K562 (cell line): ENCODE data around the gene MYMX. TPM values are rescaled to one million over a fixed set of nuclear protein-coding genes. Genes with fewer than 3 reads are reported as not detected.

Source experiments
- ATAC-seq: fragments of 200-7000 bp; cut with Tn5 transposase; 3 replicates; pipeline ENCODE4 v1.9.1; 2020; ENCODE audit warnings: moderate library complexity
- BruUV-seq: library from RNA; stranded (reverse); fragments of 400-500 nt; replicated peaks from 2 replicates; lab custom pipeline; 2021; lab: Mats Ljungman, UMichigan
- CTCF ChIA-PET: fragments of 300-600 bp; formaldehyde crosslinking; extraction: SDS; loops from one replicate; lab custom pipeline; 2021; ENCODE audit warnings: low intra/inter-chr PET ratio; lab: Yijun Ruan, JAX
- POLR2A ChIA-PET: fragments of 300-600, 350-650 bp; sonication (Branson Sonifier 250); formaldehyde crosslinking; extraction: SDS; loops from one replicate; lab custom pipeline; 2021; ENCODE audit warnings: antibody characterized with exemption, inconsistent platforms; lab: Yijun Ruan, JAX
- DNase-seq, 4 experiments: peaks; one replicate each; pipeline versions ENCODE4 v3.0.0 to v3.0.0-alpha.2; 2011 to 2018; ENCODE audit warnings: low spot score in 3 of 4, mixed read lengths in 3 of 4; ENCODE audit errors: extremely low read depth in 1 of 4
- FAIRE-seq: peaks from 2 replicates; lab custom pipeline; 2011; peaks lifted over from hg19 to GRCh38; lab: Jason Lieb, UNC
- H2AFZ ChIP-seq: 2 replicates; pipeline ENCODE4 v1.6.0; 2011; ENCODE audit warnings: low read depth, low read length, control low read depth, inconsistent platforms
- H3K27ac ChIP-seq: fragments of 200-600 bp; 3 replicates; pipeline ENCODE4 v1.8.0; 2011; ENCODE audit warnings: low read depth, mild to moderate bottlenecking, control low read depth, inconsistent platforms, low read length, moderate library complexity, mixed read lengths; ENCODE audit errors: extremely low read depth
- H3K27me3 ChIP-seq, 2 experiments: fragments of 300-600 bp in 1 of 2; 2 replicates in 1 of 2; 3 replicates in 1 of 2; pipeline versions ENCODE4 v1.6.0 to v1.8.0; 2011; ENCODE audit warnings: inconsistent platforms in 2 of 2, low read length in 2 of 2, mild to moderate bottlenecking in 1 of 2, mixed read lengths in 1 of 2, moderate library complexity in 1 of 2; ENCODE audit not compliant: control insufficient read depth in 2 of 2, insufficient read depth in 2 of 2
- H3K36me3 ChIP-seq: fragments of 300-600 bp; 3 replicates; pipeline ENCODE4 v1.8.0; 2011; ENCODE audit warnings: mild to moderate bottlenecking, low read length, inconsistent platforms; ENCODE audit not compliant: control insufficient read depth, insufficient read depth
- H3K4me1 ChIP-seq, 2 experiments: fragments of 200-600 bp in 1 of 2; replicated peaks in 1 of 2; 2 replicates in 1 of 2; 3 replicates in 1 of 2; pipeline versions ENCODE4 v1.5.1 to v1.8.0; 2011; ENCODE audit warnings: inconsistent platforms in 2 of 2, low read length in 2 of 2, mild to moderate bottlenecking in 1 of 2, mixed read lengths in 1 of 2, moderate library complexity in 1 of 2; ENCODE audit not compliant: control insufficient read depth in 2 of 2, insufficient read depth in 2 of 2
- H3K4me2 ChIP-seq: 2 replicates; pipeline ENCODE4 v1.6.1; 2011; ENCODE audit warnings: low read length, control low read depth, inconsistent platforms, mixed read lengths; ENCODE audit not compliant: insufficient read depth
- H3K4me3 ChIP-seq: fragments of 200-600 bp; sonication (generic), shearing (Covaris generic); 2 replicates; pipeline ENCODE4 v1.5.1; 2016; ENCODE audit warnings: control low read depth, inconsistent platforms
- H3K79me2 ChIP-seq: fragments of 200-600 bp; 3 replicates; pipeline ENCODE4 v1.8.0; 2011; ENCODE audit warnings: low read length, inconsistent platforms; ENCODE audit not compliant: control insufficient read depth, insufficient read depth
- H3K9ac ChIP-seq, 2 experiments: 2 replicates each; pipeline versions ENCODE4 v1.6.0 to v1.6.1; 2011; ENCODE audit warnings: low read depth in 2 of 2, low read length in 2 of 2, control low read depth in 1 of 2, inconsistent platforms in 1 of 2, mild to moderate bottlenecking in 1 of 2, mixed read lengths in 1 of 2; ENCODE audit not compliant: insufficient read depth in 1 of 2
- H3K9me1 ChIP-seq: one replicate; pipeline ENCODE4 v1.6.0; 2011; ENCODE audit warnings: inconsistent platforms, mild to moderate bottlenecking, low read length, moderate library complexity; ENCODE audit not compliant: control insufficient read depth, insufficient read depth
- H3K9me3 ChIP-seq: replicated peaks from 2 replicates; pipeline ENCODE4 v1.5.1; 2011; ENCODE audit warnings: low read depth, low read length, inconsistent platforms; ENCODE audit not compliant: control insufficient read depth, insufficient read depth
- H4K20me1 ChIP-seq: replicated peaks from 2 replicates; pipeline ENCODE4 v1.6.1; 2011; ENCODE audit warnings: low read length, inconsistent platforms, mixed read lengths; ENCODE audit not compliant: control insufficient read depth, insufficient read depth
- CEBPZ ChIP-seq: fragments of 150-350 bp; IDR thresholded peaks from 2 replicates; pipeline ENCODE4 v1.6.1; 2014; ENCODE audit warnings: low read depth, mild to moderate bottlenecking, low read length, borderline replicate concordance
- DLX4 ChIP-seq: fragments of 250-450 bp; sonication (Bioruptor Pico); IDR thresholded peaks from 2 replicates; pipeline ENCODE4 v1.6.1; 2021; ENCODE audit warnings: mild to moderate bottlenecking
- E2F8 ChIP-seq: fragments of 450-650 bp; IDR thresholded peaks from 2 replicates; pipeline ENCODE4 v1.7.1; 2018; ENCODE audit warnings: mild to moderate bottlenecking, low read depth; ENCODE audit not compliant: partially characterized antibody
- NFRKB ChIP-seq: fragments of 450-650 bp; IDR thresholded peaks from 2 replicates; pipeline ENCODE4 v1.6.1; 2016; ENCODE audit warnings: low read depth
- PATZ1 ChIP-seq: fragments of 250-450 bp; sonication (Bioruptor Pico); IDR thresholded peaks from 2 replicates; pipeline ENCODE4 v1.5.0; 2020; ENCODE audit warnings: mild to moderate bottlenecking, borderline replicate concordance
- RB1 ChIP-seq: fragments of 450-650 bp; IDR thresholded peaks from 2 replicates; pipeline ENCODE4 v1.6.1; 2017; ENCODE audit warnings: low read depth, mild to moderate bottlenecking
- SMARCA4 ChIP-seq: fragments of 450-650 bp; IDR thresholded peaks from 2 replicates; pipeline ENCODE4 v1.6.1; 2016
- TARDBP ChIP-seq: fragments of 450-650 bp; IDR thresholded peaks from 2 replicates; pipeline ENCODE4 v1.6.1; 2016
- YY1 ChIP-seq, 3 experiments: IDR thresholded peaks; 2 replicates each; pipeline ENCODE4 v1.6.1; 2011; ENCODE audit warnings: low read length in 2 of 3, mild to moderate bottlenecking in 2 of 3, moderate library complexity in 2 of 3, borderline replicate concordance in 1 of 3, control low read depth in 1 of 3, low read depth in 1 of 3; ENCODE audit not compliant: insufficient read depth in 3 of 3, insufficient replicate concordance in 2 of 3, control insufficient read depth in 1 of 3, insufficient read length in 1 of 3; ENCODE audit errors: extremely low read depth in 1 of 3
- ZNF146 ChIP-seq: IDR thresholded peaks from one replicate; pipeline ENCODE4 v1.6.1; 2018; ENCODE audit warnings: missing compliant biosample characterization; ENCODE audit not compliant: unreplicated experiment
- ZZZ3 ChIP-seq: fragments of 450-650 bp; IDR thresholded peaks from 2 replicates; pipeline ENCODE4 v1.6.1; 2016; ENCODE audit warnings: antibody characterized with exemption, mild to moderate bottlenecking, moderate library complexity
- WGBS: fragments of 100-300 bp; shearing (Covaris generic); methylation state at CpG from one replicate; pipeline ENCODE4 v1.1.6; 2016; ENCODE audit warnings: low coverage, mixed read lengths; ENCODE audit not compliant: insufficient coverage; ENCODE audit errors: missing lambda C conversion rate; 5-methylcytosine and 5-hydroxymethylcytosine counted together
- in situ Hi-C: fragments of 300-500 bp; cut with MboI; formaldehyde crosslinking; loops from 4 replicates; pipeline ENCODE4 v1.15.0; 2018; ENCODE audit warnings: inconsistent platforms, mixed read lengths
- intact Hi-C: fragments of 100-400 bp; cut with micrococcal nuclease; formaldehyde crosslinking; loops from 2 replicates; pipeline ENCODE4 v1.14.2; 2022
- polyA plus RNA-seq, 8 experiments: library from polyadenylated mRNA; depleted of rRNA in 4 of 8; stranded (reverse) in 5 of 8; unstranded in 3 of 8; fragments of >200 nt; fragmentation: Nextera tagmentation in 2 of 8; fragmentation: Illumina TruSeq in 1 of 8; extraction: Ambion mirVana in 2 of 8; extraction: Trizol in 1 of 8; gene quantifications; 2 replicates each; pipeline versions ENCODE4 v1.2.1 to v1.2.3, GENCODE V29; 2011 to 2014; ENCODE audit warnings: inconsistent platforms in 1 of 8, missing spikeins in 1 of 8
- total RNA-seq, 7 experiments: library from RNA; depleted of rRNA in 6 of 7; stranded (reverse); fragments of >200 nt in 6 of 7; fragmentation: Illumina TruSeq in 2 of 7; extraction: Trizol in 2 of 7; gene quantifications; 2 replicates each; pipeline versions ENCODE4 v1.2.1 to v1.2.3, GENCODE V29; 2011 to 2021; ENCODE audit warnings: low replicate concordance in 1 of 7

Gene MYMX
- total and polyA plus RNA-seq, 9 of the 15 experiments (the other 6 are each of a cell fraction or from before 2014, with no cell fraction given): 0.12 TPM; not detected in 8

GRCh38 chr6:44245912-44246662 lies 29.4 kb downstream of the MYMX start:
- ATAC-seq: peak; percentile 81
- Histone ChIP-seq H3K9ac (peak overlapping the region; percentile 95 to 100), H2AFZ (peak overlapping the region; percentile 85), H3K9me3 (no peaks in the 10 kb centered on the region), H3K79me2 (peaks cover 47% of the 10 kb centered on the region), H3K4me1 (peaks cover 22 to 32% of the 10 kb centered on the region in 2 experiments), H3K9me1 (peaks cover 11% of the 10 kb centered on the region), H3K4me3 (peak overlapping the region; percentile 94), H4K20me1 (peaks cover 41% of the 10 kb centered on the region), H3K27ac (peak overlapping the region; percentile 98), H3K36me3 (peaks cover 41% of the 10 kb centered on the region), H3K4me2 (peak overlapping the region; percentile 99), H3K27me3 (no peaks in the 10 kb centered on the region)
- FAIRE-seq: no peak
- in situ Hi-C loops (no loop called here), intact Hi-C loops (loop anchor here (1.0 kb wide), 2 partner anchors 9 to 20 kb away; no protein-coding TSS in a partner anchor)
- WGBS: 12% methylated on average over 51 of the region's 62 CpGs
- no TSS peak for BruUV-seq
- ChIA-PET CTCF (no interaction called here), POLR2A (interaction anchor here (0.5 to 7.4 kb wide), 59 partner anchors 10 to 1249 kb away, joined by 3 to 144 read pairs (median 5); partner anchors contain the start of genes CAPN11, GTPBP2, NFKBIE and SLC29A1)
- peak; percentile 92 to 95 (median 94) for DNase-seq
- TF ChIP-seq DLX4 (CRISPR knock-in tag) (no peak), ZNF146 (CRISPR knock-in tag) (no peak), PATZ1 (CRISPR knock-in tag) (no peak), CEBPZ (no peak), SMARCA4 (no peak), ZZZ3 (no peak), RB1 (peak; percentile 91), NFRKB (no peak; the same call in 1 of the 2 replicates), YY1 (IDR thresholded peaks at IDR 0.05; ENCODE audit: borderline replicate concordance in 1 of 3, control insufficient read depth in 1 of 3, extremely low read depth in 1 of 3, insufficient read depth in 3 of 3, insufficient read length in 1 of 3, insufficient replicate concordance in 2 of 3, low read depth in 1 of 3, low read length in 2 of 3) (peak in 2 of 3 experiments; percentile 63 to 77), TARDBP (0 out of 2 replicates have a peak, but pooled peaks have one; percentile 18), E2F8 (no peak)
